Tongue (tissue), 2 donors: ENCODE measurements around the gene CYB5RL. TPM values are rescaled to one million over a fixed set of nuclear protein-coding genes. Genes with fewer than 3 reads are reported as not detected.

Source experiments
- DNase-seq: peaks from one replicate; pipeline ENCODE4 v3.0.0-alpha.2; 2015
- total RNA-seq: library from RNA; depleted of rRNA; stranded (reverse); fragments of >200 nt; gene quantifications from one replicate; pipeline ENCODE4 v1.2.3, GENCODE V29; 2014

Gene CYB5RL
- total RNA-seq, 1 donor from 2014 or later, result 6.1 TPM

DNA sequence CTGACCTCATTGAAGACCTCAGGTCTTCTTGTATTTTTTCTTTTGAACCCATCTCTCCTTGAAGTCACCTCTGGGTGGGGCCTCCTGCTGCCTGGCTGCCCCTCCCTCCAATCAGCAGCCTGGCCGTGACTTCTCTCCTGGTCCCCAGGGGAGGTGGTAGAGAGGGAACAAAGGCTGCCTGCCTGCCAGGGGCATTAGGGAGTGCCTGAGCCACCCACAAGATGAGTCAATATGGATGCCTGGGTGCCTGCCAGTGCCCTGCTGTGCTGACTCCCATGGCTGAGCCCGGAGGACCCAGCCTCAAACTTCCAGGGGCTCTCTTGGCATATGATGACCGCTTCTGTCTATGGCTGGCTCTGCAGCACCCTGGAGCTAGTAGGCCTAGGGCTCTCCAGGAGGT, 41.8 kb downstream of the CYB5RL start:
- no peak for DNase-seq

DNA sequence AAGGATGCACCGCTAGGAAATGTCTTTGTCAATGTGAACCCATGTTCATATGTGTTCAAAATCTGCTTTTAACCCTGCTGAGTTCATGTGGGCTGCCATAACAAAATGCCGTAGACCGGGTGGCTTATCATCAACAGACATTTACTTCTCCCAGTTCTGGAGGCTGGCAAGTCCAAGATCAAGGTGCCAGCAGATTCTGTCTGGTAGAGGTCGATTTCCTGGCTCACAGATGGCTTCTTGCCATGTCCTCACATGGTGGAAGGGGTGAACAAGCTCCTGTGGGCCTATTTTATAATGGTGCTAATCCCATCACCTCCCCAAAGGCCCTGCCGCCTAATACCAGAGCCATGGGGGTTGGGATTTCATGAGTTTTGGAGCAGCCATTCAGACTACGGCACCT, 42.4 kb downstream of the CYB5RL start:
- no peak for DNase-seq

- no peak for DNase-seq
Measured at GRCh38 chr1:54156986-54157385, 42.8 kb downstream of the CYB5RL start.

- DNase-seq, result no peak
Measured at GRCh38 chr1:54156201-54156600, 43.6 kb downstream of the CYB5RL start.

DNA sequence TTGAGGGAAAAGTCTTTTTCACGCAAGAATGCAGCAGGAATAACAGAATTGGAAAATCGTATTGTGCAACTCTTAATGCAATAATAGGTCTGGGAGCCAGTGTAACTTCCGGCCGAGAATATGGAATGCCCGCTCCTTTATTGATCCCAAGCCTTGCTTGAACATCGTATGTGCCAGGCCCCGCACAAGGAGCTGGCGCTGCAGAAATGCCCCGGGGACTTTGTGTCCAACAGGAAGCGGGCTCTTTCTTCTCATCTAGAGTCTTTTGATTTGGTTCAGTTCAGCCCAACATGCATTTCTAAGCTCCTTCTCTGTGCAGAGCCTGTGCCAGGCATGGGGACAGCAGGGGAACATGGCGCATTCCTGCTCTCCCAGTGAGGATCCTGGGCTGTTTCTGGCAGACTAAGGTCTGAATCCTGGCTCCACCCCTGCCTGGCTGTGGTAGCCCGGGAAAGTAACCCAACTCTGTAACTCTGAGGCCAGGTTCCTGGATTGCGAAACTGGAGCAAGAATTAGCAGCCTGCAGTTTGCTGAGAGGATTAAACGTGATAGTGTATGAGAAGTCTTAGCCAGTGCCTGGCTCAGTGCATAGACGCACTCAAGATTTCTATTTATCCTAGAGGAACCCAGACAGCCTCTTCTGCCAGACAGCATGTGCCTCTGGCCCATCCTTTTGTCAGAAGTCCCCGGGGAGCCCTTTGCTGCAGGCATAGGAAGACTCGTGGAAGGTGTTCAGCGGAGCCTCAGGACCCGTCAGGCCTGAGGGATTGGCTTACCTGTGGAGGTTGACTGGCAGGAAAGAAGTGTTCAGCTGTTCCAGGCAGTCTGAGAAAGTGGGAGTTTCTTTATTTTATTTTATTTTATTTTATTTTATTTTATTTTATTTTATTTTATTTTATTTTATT, 46.0 kb downstream of the CYB5RL start:
- DNase-seq, result peak; percentile 47

DNA sequence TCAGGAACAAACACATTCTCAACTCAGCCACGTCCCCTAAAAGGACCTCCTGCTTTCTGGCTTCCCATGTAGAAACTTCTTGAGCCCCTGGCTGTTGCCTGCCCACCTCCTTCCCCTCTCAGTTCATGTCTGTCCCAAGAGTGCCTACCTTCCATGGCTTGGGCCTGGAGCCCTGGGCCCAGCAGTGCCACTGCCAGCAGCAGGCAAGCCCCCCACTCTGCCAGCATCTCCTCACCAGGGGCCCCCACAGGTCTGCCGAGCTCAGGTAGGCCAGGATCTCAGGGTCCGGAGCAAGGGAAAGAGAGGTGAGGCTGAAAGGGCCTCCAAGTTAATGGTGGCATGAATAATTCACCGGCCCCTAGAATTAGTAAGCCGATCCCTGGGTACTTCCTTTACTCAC, 47.1 kb downstream of the CYB5RL start, which contains the start of gene CDCP2:
CDCP2 (minus strand) TSS at position 305 of the 400 bp plus-strand sequence; CDS start at position 227, 78 bp downstream.
- DNase-seq, result no peak

- no peak for DNase-seq
Measured at GRCh38 chr1:54151013-54151412, 48.8 kb downstream of the CYB5RL start.

Other genes with a start within 250 kb of the CYB5RL start
- gene LDLRAD1, start 181.8 kb downstream of the CYB5RL start, total RNA-seq, result not detected
- 161 TPM for gene TMEM59, start 146.8 kb downstream of the CYB5RL start, total RNA-seq
- 4.8 TPM for gene TCEANC2, start 146.4 kb downstream of the CYB5RL start, total RNA-seq
- gene CDCP2, start 47.0 kb downstream of the CYB5RL start, total RNA-seq, result 0.10 TPM
- gene MRPL37, start 137 bp upstream of the CYB5RL start, total RNA-seq, result 34.7 TPM
- gene SSBP3, start 206.4 kb upstream of the CYB5RL start, total RNA-seq, result 17.2 TPM